ENCODE measurements around the gene ARTN.

Gene ARTN

DNA sequence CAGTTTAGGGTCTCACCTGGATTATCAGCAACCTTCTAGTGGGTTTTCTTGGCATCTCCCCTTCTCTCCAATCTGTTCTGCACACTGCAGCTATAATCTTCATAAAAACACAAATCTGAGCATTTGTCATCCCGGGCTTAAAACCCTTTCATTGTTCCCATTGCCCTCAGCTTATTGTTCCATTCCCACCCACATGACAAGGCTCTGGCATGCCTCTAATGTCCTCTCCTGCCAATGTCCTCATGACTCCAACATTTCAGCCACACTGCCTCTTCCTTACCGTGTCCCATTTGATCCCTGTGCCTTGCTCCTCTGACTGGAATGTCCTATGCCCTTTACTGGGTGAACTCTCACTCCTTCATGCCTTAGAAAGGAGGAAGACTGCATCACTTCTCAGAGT, 28.7 kb downstream of the ARTN start:
- no peak overlapping the region for H3K4me3 ChIP-seq (ENCODE audit: low read depth, low read length)
- TF ChIP-seq, protein P1, sequence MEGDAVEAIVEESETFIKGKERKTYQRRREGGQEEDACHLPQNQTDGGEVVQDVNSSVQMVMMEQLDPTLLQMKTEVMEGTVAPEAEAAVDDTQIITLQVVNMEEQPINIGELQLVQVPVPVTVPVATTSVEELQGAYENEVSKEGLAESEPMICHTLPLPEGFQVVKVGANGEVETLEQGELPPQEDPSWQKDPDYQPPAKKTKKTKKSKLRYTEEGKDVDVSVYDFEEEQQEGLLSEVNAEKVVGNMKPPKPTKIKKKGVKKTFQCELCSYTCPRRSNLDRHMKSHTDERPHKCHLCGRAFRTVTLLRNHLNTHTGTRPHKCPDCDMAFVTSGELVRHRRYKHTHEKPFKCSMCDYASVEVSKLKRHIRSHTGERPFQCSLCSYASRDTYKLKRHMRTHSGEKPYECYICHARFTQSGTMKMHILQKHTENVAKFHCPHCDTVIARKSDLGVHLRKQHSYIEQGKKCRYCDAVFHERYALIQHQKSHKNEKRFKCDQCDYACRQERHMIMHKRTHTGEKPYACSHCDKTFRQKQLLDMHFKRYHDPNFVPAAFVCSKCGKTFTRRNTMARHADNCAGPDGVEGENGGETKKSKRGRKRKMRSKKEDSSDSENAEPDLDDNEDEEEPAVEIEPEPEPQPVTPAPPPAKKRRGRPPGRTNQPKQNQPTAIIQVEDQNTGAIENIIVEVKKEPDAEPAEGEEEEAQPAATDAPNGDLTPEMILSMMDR (IDR thresholded peaks at IDR 0.05; ENCODE audit: borderline replicate concordance, insufficient read depth, low read depth, low read length), result no peak

DNA sequence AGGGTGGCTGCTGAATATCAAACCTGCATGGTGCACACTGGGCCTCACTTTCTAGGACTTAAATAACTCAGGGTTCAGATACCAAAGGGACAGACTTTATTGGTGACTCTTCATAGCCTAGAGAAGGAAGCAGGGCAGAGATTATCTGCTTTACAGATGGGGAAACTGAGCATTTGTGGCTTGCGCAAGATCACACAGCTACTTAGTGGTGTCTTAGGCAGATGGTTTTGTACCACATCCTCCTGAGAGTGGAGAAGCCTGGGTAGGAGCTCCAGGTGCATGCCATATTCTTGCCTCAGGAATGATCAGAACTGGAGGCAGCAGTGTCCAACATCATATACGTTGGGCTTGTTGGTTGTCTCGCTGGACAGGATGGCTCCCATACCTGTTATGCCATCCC, 29.4 kb downstream of the ARTN start:
- TF ChIP-seq, protein P1 (IDR thresholded peaks at IDR 0.05; ENCODE audit: borderline replicate concordance, insufficient read depth, low read depth, low read length), result no peak
- H3K4me3 ChIP-seq (ENCODE audit: low read depth, low read length), result no peak overlapping the region

DNA sequence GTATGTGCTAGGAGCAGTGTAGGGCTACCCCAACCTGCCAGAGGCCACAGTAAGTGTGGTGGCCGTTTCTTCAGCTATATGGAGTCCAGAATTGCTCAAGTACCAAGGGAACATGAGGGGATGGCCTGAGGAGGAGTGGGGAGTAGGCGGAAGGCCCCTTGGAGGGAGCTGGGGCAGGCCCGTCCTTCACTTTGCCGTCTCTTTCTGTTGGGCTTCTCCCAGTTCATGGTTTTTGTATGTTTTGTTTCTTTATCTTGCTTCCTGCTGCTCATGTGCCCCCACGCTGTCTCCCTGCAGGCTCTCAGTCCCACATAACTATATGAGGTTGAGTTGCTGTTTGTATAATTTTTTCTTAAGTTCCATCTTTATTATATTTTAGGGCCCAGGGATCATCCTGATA, 30.3 kb downstream of the ARTN start:
- H3K4me3 ChIP-seq (ENCODE audit: low read depth, low read length), result no peak overlapping the region
- TF ChIP-seq, protein P1 (IDR thresholded peaks at IDR 0.05; ENCODE audit: borderline replicate concordance, insufficient read depth, low read depth, low read length), result no peak

DNA sequence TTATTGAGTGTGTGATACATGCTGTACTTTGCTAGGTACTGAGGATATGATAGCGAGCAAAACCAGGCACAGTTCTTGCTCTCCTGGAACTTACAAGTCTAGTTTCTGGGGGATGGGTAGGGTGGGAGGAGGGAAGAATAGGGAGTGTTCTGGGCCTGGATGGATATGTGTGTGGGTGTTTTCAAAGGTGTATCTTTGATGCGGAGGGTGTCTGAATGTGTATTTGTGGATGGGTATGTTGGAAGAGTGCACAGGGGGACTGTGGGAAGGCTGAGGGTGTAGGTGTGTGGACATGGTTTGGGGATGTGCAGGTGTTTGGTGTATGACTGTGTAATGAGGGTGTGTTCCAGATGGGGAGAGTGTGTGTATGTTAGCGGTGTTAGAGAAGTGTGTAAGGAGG, 31.7 kb downstream of the ARTN start:
- TF ChIP-seq, protein P1 (IDR thresholded peaks at IDR 0.05; ENCODE audit: borderline replicate concordance, insufficient read depth, low read depth, low read length), result no peak
- H3K4me3 ChIP-seq (ENCODE audit: low read depth, low read length), result no peak overlapping the region

DNA sequence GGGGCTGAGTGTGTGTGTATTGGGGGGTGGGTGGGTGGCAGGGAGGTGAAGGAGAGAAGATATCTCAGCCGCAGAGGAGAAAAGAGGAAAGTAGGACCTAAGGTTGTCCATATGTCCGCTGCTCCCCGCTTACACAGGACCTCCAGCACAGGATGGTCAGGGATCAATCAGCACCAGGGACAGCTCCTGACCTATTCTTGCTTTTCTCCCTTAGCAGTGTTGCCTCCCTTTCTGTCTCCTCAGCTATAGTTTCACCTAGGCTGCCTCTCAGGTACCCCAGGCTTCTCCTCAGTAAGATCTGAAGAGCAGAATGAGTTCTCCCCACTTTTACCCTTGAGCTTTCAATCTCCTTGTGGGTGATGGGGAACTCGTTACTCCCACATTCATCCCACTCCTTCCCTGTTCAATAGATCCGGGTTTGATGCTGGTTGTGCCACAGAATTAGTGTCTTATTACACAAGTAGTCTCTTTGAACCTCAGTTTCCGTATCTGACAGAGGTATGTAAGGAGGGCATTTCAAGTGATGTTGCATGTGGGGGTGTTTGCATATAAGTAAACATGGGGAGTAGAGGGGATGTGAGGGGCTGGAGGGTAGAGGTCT, 34.8 kb downstream of the ARTN start:
- no peak overlapping the region for H3K4me3 ChIP-seq (ENCODE audit: low read depth, low read length)
- TF ChIP-seq, protein P1 (IDR thresholded peaks at IDR 0.05; ENCODE audit: borderline replicate concordance, insufficient read depth, low read depth, low read length), result no peak

DNA sequence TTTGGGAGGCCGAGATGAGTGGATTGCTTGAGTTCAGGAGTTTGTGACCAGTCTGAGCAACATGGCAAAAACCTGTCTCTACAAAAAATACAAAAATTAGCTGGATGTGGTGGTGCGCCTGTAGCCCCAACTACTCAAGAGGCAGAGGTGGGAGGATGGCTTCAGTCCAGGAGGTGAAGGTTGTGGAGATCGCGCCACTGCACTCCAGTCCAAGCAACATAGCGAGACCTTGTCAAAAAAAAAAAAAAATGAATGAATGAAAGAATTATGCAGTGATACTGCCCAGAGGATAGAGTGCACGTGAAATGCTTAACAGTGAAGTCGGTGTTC, 35.8 kb downstream of the ARTN start:
- TF ChIP-seq, protein P1 (IDR thresholded peaks at IDR 0.05; ENCODE audit: borderline replicate concordance, insufficient read depth, low read depth, low read length), result no peak
- H3K4me3 ChIP-seq (ENCODE audit: low read depth, low read length), result no peak overlapping the region

DNA sequence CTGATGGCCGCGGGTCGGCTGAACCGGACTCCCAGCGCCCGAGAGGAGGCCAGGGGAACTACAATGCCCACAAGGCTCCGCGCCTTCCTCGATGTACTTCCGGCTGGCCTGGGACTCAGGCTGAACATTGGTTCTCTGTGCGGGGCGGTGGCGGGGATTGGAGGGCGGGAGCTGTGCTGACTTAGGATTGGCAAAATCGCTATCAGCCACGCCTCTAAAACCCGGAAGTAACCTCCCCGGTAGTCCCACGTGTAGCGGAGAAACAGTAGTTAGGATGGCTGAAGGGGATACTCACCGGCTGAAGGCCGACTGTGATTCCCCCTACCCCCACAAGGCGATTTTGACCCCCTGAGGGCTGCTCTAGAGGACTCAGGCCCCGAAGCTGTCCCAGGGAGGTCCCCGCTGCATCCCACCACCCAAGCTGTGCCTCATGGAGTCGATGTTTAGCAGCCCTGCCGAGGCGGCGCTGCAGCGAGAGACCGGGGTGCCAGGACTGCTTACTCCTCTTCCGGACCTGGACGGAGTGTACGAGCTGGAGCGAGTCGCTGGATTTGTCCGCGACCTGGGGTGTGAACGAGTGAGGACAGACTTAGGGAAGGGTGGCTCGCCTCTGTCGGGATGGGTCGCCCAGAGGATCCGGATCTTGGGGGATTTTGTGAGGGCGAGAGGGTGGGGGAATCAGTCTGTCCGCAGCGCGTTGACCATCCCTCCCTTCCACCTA, 36.3 kb downstream of the ARTN start, which contains the start of gene DPH2:
DPH2 (plus strand) TSS at position 265 of the 721 bp plus-strand sequence; CDS start at position 431, 166 bp downstream.
- H3K4me3 ChIP-seq (ENCODE audit: low read depth, low read length), result peak within 1 kb of the TSS; percentile 96
- TF ChIP-seq, protein P1 (IDR thresholded peaks at IDR 0.05; ENCODE audit: borderline replicate concordance, insufficient read depth, low read depth, low read length), result no peak

Data from GM12875 (cell line).